GM23248 (cell line): Measurements from ENCODE around the gene ATRX.

Experiments
- EZH2 ChIP-seq: fragments of 200-600 bp; sonication (generic); IDR thresholded peaks from 2 replicates; pipeline ENCODE4 v1.6.1; 2018; ENCODE audit warnings: antibody characterized with exemption, mild to moderate bottlenecking; ENCODE audit not compliant: insufficient read depth, poor library complexity, severe bottlenecking
- EZH2phosphoT487 ChIP-seq: fragments of 200-600 bp; sonication (generic); IDR thresholded peaks from 2 replicates; pipeline ENCODE4 v1.6.1; 2018; ENCODE audit warnings: antibody characterized with exemption, moderate library complexity, mild to moderate bottlenecking, low read depth; ENCODE audit not compliant: insufficient read depth

DNA sequence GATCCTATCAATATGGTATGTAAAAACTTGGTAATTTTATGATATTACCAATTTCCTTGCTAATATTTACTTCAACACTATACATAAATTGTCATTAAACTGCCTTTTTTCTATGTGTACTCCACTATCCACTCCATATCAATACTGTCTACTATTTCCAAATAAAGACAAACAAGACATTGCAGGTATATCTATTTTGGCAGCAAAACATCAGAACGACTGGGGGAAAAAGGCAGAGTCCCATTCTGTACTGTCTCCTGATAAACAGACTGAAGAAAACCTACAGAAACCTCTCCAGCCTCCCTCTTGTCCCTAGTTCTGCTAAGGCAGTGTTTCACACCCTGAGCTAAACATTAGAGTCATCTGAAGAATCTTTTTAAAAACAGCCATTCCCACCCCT is 96.6 kb downstream of the ATRX start:
- no peak for TF ChIP-seq EZH2phosphoT487
- TF ChIP-seq EZH2 = no peak
